HG02938 (cell line): ENCODE results near the gene KLRF1.

Source experiments
- ATAC-seq: cut with Tn5 transposase; IDR thresholded peaks from one replicate; pipeline ENCODE4 v1.9.1; 2021; ENCODE audit warnings: mild to moderate bottlenecking, moderate library complexity; ENCODE audit not compliant: unreplicated experiment

KLRF1 gene

DNA sequence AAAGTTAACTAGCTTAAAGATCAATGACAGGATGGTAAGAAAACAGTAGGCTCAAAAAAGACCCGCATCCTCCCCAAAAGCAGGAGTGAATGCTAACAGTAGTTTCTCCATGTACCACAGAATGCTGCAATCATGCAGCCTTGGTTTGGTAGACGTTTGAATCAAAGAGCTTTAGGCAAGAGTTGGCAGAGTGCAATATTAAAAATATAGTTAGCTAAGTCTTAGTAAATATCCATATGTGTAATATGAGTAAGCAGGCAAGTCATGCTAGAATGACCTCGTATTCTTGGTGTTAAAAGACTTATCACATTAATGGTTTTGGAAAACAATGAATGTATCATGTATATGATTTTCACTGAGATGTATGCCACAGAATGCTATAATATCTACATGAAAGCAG lies 18.8 kb upstream of the KLRF1 start:
- ATAC-seq: no peak

- no peak for ATAC-seq
Observed at GRCh38 chr12:9809338-9809737, 17.9 kb upstream of the KLRF1 start.

DNA sequence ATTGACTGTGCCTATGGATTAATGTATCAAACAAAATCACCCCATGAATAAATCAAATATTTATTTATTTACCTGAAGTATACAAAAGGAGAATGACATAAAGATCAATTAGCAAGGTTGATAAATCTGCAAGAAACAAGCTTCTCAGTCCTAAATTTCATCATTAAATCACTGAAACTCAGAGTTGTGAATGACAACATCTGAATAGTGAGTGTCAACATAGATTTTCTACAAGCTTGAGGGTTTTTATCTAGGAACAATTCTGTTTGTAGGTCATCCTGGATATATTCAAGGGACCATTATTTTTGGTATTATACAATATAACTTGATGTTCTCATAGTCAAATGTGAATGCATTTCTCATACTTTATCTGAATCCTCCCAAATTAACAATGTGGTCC lies 17.4 kb upstream of the KLRF1 start:
- no peak for ATAC-seq

DNA sequence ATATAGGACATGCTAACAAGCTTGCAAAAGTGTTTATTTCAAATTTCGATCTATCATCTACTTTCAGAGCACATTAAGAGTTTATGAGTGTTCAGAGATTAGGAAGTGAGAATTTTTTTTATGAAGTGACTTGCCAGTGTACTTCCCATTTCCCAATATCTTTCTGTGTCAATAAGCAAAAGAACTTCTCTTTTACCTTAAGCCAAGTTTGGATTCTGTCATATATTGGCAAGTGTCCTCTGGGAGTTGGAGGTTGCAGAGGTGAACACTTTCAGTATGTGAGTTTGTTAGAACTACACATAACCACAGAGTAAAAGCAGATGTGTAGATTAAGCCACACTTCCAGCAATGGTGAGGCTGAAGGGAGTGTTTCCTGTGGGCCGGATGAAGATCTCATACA lies 16.6 kb upstream of the KLRF1 start:
- no peak for ATAC-seq

GRCh38 chr12:9811621-9812020 lies 15.7 kb upstream of the KLRF1 start:
- ATAC-seq: no peak

DNA sequence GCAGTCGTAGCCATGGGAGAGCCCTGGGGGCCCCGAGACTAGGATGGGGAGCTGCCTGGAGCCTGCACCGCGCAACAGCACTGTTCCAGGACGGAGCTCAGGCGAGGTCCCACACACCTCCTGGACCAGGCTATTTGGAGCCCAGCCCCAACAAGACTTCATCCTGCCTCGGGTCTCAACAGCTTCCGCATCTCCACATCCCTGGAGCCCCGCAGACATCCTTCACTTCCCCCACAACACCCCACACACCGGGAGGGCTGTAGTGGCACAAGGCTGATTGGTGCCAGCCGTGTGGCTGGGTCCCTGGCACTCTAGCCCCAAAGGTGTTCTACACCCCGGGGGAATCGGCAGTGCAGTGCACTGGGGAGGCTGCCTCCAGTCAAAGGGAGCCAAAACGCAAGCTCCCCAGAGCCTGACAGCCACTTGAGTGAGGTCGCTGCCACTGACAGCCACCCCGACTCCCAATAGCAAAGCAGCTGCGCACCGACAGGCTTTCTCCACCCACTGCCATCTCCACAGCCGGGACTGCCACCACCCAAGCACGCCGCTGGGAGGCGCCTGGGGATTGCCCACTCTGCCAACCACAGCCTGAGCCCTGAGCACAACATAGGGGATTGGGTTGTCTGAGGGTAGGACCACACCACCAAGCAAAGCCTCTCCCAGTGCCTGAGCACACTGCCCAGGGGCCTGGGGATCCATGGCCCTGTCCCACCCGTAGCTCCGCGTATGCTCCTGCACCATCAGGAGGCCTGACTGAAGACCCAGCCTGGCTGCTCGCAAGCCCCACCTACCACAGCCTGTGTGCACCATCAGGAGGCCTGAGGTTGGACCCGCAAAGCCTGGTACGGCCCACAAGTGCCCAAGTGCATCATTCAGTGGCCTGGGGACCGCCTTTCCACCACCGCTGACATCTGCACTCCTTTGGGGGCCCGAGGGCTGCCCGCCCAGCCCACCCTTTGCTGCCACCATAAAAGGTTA lies 13.2 kb upstream of the KLRF1 start:
- peak; percentile 91 for ATAC-seq

DNA sequence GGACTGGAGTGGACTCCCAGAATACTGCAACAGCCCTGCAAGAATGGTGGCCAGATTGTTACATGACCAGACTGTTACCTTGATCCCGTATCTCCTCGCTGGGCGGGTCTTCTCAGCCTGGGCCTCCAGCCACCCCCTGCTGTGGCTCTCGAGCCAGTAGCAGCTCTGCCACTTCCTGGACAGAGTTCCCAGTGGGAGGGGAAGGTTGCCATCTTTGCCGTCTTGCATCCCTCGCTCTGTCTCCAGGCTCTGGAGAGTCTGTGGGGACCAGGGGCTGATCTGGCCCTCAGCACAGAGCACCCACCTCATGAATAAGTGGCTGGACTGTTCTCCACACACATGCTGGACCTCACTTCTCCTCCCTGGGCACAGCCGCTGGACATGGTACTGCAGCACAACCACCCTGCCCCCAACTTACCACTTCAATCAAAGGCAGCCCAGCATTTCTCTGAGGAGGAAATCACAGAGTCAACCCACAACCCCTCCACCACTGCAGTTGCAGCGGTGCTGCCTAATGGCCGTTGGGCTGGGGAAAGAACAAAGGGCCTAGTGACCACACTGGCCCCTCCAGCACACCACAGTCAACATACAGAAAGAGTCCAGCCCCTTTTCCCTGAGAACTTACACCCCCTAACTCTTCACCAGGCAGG lies 6.9 kb upstream of the KLRF1 start:
- no peak for ATAC-seq

- no peak for ATAC-seq
Observed at GRCh38 chr12:9829483-9829882, 2.2 kb downstream of the KLRF1 start.

- no peak for ATAC-seq
Observed at GRCh38 chr12:9829982-9830381, 2.7 kb downstream of the KLRF1 start.

DNA sequence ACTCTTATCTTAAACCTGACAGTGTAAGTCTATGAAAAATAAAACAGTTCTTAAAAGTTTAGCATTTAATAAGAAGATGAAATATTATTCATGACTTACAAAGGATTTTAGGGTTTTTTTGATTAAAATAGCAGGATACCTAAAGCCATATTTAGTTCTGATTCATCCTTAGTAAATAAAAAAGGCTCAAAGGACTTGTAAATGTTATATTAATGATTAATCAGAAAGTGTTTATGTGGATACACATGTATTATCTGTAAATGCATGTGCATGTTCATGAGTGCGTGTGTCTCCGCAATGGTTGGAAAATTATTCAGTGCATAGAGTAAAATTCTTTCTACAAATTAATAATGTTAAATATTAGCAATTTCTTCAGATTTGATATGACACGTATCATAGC lies 4.4 kb downstream of the KLRF1 start:
- ATAC-seq: no peak

GRCh38 chr12:9843407-9843806 lies 16.1 kb downstream of the KLRF1 start:
- no peak for ATAC-seq

GRCh38 chr12:9848899-9849298 lies 21.6 kb downstream of the KLRF1 start:
- no peak for ATAC-seq

- no peak for ATAC-seq
Observed at GRCh38 chr12:9851050-9851449, 23.8 kb downstream of the KLRF1 start.

DNA sequence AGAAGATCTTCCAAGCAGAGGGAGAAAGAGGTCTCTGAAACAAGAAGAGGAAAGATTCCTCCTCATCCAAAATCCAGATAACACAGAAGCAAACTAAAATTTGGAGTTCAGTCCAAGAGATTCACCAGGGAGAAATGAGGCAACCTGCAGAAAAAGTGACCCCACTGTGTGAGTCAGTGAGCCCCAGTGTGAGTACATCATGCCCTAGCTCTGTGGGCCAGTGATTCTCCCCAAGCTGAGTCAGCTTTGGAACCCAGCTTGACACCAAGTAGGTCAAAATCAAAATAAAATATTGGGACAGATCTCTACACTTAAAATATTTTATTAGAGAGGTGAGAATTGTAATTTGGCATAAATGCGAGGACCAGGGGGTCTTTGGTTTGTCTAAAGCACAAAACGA lies 24.6 kb downstream of the KLRF1 start:
- ATAC-seq: no peak

DNA sequence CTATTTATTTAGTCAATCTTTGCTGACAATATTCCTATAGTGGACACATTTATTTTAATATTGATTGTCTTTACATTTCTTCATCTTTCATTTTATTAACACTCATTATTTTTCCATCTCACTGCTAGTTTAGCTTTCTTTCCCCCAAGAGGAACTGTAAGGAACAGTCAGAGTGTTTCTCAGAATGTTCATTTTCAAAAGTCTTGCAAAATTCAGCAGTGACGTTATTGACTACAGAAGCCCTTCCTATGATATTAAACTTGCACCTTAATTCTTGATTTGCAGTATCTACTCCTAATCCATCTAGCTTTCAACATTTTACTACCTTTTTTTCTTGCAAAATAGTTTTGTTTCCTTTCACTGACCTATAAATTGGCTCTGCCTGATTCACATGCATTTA lies 28.9 kb downstream of the KLRF1 start:
- no peak for ATAC-seq

DNA sequence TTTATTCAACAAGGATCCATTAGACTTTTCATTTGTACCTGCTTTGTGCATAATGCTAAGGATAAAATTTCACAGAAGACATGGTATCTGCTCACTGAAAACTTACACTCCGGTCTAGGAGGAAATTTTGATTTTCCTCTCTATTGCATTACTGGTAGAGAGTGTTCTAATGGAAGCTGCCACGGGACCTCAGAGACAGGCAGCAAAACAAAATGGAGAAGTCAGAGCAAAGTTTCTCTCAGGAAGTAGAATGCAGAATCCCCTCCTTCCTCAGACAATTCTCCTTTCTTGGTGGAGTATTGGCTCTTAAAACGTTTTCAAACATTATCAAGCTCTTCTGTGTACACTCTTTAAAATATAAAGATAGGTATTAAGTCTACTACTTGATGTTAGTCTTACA lies 29.6 kb downstream of the KLRF1 start:
- no peak for ATAC-seq

DNA sequence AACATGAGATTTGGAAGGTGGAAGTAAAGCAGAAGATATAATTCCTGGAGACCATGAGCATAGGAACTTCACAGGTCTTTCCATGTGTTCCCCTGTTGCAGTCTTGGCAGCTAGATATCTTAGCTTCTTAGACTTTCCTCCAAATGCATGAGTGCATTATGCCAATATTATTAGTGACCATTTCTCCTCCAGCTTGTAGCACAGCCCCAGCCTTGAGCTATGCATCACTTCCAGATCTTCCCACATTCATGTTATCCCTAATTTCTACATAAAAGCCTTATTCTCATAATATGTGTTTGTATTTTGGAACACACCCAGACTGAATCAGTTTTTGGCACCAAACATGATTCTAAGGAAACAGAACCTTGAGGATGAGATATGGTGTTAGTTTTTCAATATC lies 30.9 kb downstream of the KLRF1 start:
- ATAC-seq: no peak

DNA sequence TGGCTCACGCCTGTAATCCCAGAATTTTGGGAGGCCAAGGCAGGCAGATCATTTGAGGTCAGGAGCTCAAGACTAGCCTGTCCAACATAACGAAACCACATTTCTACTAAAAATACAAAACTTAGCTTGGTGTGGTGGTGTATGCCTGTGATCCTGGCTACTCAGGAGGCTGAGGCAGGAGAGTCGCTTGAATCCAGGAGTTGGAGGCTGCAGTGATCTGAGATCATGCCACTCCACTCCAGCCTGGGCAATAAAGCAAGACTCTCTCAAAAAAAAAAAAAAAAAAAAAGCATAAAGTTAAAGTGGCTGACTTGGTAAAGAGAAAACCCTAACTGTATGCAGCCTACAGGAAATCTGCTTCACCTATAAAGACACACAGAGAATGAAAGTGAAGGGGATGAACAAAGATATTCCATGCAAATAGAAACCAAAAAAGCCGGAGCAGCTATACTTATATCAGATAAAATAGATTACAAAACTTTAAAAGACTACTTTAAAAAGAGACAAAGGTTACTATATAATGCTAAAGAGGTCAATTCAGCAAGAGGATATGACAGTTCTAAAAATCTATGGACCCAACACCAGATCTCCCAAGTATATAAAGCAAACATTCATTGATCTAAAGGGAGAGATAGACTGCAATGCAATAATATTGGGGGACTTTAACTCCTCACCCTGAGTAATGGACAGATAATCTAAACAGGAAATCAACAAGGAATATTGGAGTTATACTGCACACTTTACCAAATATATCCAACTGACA lies 37.8 kb downstream of the KLRF1 start:
- ATAC-seq: no peak

DNA sequence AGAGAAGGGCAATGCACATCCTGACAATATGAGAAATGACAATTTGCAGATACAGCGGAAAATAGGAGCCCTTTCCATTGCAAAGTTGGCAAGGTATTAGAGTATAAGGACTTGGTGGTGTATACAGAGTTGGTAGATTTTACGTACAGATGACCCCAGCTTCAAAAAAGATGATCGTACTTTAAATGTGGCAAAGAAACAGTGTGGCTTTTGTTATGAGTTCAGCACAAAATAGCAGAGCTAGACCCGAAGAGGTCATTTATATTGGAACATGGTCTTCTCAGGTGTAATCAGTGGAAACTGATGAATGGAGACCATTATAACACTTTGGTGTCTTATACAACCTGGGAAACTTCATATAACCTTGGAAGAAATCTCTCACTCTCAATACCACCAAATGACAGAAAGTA lies 39.6 kb downstream of the KLRF1 start:
- ATAC-seq: no peak

DNA sequence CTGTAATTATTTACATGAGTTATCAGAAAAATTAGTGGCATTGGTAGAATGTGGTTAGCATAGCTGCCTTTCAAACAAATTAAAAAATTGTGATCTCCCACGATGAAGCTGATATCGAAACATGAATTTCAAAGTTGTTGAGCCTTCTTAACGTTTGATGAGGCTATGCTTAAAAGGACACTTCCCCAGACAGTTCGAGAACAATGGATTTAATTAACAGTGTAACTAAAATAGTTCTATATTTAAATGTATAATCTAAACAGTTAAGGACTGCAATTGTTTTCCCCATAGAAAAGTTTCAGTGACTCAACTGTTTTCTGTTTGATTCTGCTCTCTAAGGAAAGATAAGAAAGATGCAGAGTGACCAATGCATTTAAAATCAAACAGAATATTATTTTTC lies 40.2 kb downstream of the KLRF1 start:
- no peak for ATAC-seq

DNA sequence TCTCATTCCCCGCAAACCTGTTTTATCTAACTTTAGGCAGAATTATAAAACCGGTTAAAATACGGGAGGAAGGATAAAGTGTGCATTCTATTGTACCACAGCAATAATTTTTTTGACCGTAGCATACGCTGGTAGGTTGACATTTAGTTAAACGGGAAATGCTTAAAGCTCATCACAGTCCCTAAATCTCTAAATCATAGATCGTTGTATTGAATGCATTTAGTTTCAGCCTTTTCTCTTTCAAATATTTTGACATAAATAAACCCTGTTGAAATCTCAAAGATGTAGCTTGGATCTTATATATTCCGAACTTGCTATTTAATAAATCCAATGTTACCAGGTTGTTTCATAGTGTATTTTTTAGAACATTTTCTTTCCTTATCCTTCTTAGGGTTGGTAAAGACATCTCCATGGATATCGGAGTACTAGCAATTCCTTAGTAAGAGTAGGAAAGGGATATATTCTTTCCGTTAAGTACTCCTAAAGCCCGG lies 41.1 kb downstream of the KLRF1 start:
- ATAC-seq: no peak

- ATAC-seq: no peak
Observed at GRCh38 chr12:9868951-9869306, 41.6 kb downstream of the KLRF1 start.
